ENCODE measurements around the gene SPESP1.
"Not testable (repeated sequence)": the region's sequence is repeated elsewhere in the genome, so short reads cannot be mapped to it uniquely, and the experiment has no call there.

GRCh38 chr15:68963719-68964118, 33.4 kb downstream of the SPESP1 start:
- TF ChIP-seq, protein P1, sequence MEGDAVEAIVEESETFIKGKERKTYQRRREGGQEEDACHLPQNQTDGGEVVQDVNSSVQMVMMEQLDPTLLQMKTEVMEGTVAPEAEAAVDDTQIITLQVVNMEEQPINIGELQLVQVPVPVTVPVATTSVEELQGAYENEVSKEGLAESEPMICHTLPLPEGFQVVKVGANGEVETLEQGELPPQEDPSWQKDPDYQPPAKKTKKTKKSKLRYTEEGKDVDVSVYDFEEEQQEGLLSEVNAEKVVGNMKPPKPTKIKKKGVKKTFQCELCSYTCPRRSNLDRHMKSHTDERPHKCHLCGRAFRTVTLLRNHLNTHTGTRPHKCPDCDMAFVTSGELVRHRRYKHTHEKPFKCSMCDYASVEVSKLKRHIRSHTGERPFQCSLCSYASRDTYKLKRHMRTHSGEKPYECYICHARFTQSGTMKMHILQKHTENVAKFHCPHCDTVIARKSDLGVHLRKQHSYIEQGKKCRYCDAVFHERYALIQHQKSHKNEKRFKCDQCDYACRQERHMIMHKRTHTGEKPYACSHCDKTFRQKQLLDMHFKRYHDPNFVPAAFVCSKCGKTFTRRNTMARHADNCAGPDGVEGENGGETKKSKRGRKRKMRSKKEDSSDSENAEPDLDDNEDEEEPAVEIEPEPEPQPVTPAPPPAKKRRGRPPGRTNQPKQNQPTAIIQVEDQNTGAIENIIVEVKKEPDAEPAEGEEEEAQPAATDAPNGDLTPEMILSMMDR (IDR thresholded peaks at IDR 0.05) = not testable (repeated sequence)
- not testable (repeated sequence) for TF ChIP-seq POLR2A (IDR thresholded peaks at IDR 0.05)
